ENCODE measurements around the gene TAF11. TPM values are rescaled to one million over a fixed set of nuclear protein-coding genes. Genes with fewer than 3 reads are reported as not detected.
A peak's percentile ranks its signal among the peaks of the same experiment; 100 is the strongest.
"Not testable (repeated sequence)": the region's sequence is repeated elsewhere in the genome, so short reads cannot be mapped to it uniquely, and the experiment has no call there.

TAF11 gene, protein sequence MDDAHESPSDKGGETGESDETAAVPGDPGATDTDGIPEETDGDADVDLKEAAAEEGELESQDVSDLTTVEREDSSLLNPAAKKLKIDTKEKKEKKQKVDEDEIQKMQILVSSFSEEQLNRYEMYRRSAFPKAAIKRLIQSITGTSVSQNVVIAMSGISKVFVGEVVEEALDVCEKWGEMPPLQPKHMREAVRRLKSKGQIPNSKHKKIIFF
- 58.2 TPM for polyA plus RNA-seq (ENCODE audit: insufficient read length)
- long read RNA-seq, donor 1, transcript TAF11-201 (5 exons, 1,580 nt), result major isoform, 7 of 7 reads
- long read RNA-seq, donor 1, partial matches to known transcripts, result 0 of 7 reads
- long read RNA-seq, donor 1, other reads (novel, unspliced or antisense), result 0 of 7 reads
- long read RNA-seq, donor 2, transcript TAF11-201 (5 exons, 1,580 nt), result major isoform, 9 of 20 reads
- long read RNA-seq, donor 2, partial matches to known transcripts, result 10 of 20 reads
- long read RNA-seq, donor 2, other reads (novel, unspliced or antisense), result 0 of 20 reads
- long read RNA-seq, donor 3, transcript TAF11-201 (5 exons, 1,580 nt), result major isoform, 14 of 28 reads
- long read RNA-seq, donor 3, partial matches to known transcripts, result 13 of 28 reads
- long read RNA-seq, donor 3, other reads (novel, unspliced or antisense), result 0 of 28 reads
- long read RNA-seq, donor 4, partial matches to known transcripts, result 0 of 2 reads
- long read RNA-seq, donor 4, other reads (novel, unspliced or antisense), result 0 of 2 reads
- long read RNA-seq, donor 5, transcript TAF11-201 (5 exons, 1,580 nt), result major isoform, 21 of 45 reads
- long read RNA-seq, donor 5, partial matches to known transcripts, result 24 of 45 reads
- long read RNA-seq, donor 5, other reads (novel, unspliced or antisense), result 0 of 45 reads
- long read RNA-seq, donor 6, transcript TAF11-201 (5 exons, 1,580 nt), result major isoform, 10 of 28 reads
- long read RNA-seq, donor 6, partial matches to known transcripts, result 17 of 28 reads
- long read RNA-seq, donor 6, other reads (novel, unspliced or antisense), result 0 of 28 reads
- long read RNA-seq, donor 7, transcript TAF11-201 (5 exons, 1,580 nt), result major isoform, 17 of 19 reads
- long read RNA-seq, donor 7, partial matches to known transcripts, result 0 of 19 reads
- long read RNA-seq, donor 7, other reads (novel, unspliced or antisense), result 0 of 19 reads
- long read RNA-seq, donor 8, partial matches to known transcripts, result 0 of 5 reads
- long read RNA-seq, donor 8, other reads (novel, unspliced or antisense), result 0 of 5 reads

GRCh38 chr6:34887753-34888513, at the start of gene TAF11:
Gene TAF11, minus strand, starts transcription at chr6:34888042. Its CDS starts 85 bp downstream, at chr6:34887957.
- DNase-seq, result peak; percentile 95

DNA sequence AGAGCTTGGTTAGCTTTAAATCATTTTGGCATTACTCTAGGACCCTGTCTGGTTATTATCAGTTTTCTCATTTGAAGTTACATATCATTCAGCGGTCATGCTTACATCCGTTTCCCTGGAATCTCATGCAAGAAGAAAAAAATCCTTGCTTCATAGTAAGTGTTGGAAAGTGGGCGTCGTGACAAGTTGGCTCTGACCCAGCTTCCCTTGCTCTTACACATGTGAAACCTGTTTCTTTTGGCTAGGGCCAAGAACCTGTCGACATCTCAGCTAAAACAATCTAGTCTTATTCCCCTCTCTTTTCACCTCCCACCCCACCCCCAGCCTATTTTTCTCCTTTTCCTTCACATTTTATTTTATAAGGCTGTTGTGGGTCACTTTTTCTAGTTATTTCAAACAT, 46.7 kb upstream of the TAF11 start:
- DNase-seq, result peak; percentile 49

GRCh38 chr6:34932202-34932601, 44.4 kb upstream of the TAF11 start:
- DNase-seq, result not testable (repeated sequence)

- DNase-seq, result no peak
These were observed 42.4 kb upstream of the TAF11 start for GRCh38 chr6:34930221-34930620.

DNA sequence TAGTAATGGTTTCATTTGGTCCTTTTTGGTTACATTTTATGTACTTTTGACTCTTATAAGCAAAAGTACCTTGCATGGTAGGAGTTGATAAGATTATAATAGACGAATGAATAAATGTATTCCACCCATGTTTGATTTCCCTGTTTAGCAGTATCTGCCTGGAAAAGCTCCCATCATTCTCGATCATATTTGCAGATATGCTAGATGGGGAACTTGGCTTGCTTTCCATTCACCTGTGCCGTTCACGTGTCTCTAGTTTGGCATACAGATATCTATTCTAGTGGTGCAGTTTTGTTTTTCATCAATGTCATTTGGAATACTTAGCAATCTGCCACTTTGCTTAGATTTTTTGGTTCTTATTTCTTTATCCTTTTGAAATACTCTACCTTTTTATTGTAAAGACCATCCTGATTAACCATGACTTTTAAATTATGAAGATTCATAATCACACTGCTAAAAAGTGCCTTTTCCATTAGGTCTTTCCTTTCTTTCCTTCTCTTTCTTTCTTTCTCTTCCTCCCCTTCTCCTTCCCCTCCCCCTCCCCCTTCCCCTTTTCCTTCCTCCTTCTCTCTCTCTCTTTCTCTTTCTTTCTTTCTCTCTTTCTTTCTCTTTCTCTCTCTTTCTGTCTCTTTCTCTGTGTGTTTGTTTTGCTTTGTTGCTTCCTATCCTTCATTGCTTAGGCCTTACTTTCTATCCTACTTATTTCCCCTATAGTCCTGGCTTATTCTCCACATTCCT, 41.6 kb upstream of the TAF11 start:
- no peak for DNase-seq

DNA sequence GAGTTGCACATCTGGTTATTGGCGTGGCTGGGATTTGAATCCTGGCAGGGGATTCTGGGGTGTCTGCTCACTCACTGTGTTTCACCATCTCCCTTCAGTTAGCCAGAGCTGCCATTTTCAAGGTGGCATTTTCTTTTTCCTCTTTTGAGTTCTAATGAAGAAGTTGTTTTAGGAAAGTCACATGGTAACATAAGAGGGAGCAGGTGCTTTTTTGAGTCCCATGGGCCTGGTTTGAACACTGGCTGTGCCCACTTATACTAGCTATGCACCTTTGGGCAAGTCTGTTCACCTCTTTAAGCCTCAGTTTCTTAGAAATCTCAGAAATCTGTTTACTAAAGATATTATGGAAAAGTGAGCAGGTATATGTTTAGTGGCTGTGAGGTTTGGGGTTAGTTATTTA, 40.9 kb upstream of the TAF11 start:
- DNase-seq, result no peak

DNA sequence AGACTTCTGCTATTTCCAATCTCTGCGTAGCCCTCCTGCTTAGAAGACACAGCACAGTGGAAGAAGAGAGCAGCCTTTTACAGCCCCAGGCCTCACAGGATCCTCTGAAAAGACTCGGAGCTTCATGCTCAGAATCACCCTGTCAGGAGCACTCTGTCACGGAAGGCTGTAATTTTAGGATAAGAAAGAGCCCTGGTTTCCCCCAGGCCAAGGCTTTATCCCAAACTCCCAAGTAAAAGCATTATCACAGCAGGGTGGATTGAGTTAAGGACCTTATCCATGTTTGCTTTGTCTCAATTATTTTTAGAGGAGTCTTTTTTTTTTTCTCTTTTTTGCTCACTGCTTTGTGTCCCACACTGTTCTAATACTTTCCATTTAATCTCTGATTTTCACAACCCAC, 40.4 kb upstream of the TAF11 start:
- DNase-seq, result no peak

DNA sequence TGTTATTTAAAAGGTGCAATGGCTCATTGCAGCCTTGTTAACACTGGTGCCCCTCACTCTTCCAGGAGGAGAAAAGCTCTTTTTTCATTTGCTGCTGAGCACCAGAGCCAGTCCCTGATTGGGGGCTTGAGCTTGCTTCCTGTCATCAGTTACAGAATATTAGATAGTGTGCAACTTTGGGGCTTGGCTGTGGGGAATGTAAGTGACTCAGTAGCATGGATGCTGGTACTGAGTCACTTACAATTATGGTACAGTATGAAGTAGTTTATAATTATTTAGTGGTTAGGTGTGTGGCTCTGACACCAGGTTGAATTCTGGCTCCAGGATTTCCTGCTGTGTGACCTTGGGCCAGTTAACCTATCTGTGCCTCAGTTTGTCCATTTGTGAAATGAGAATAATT, 38.8 kb upstream of the TAF11 start:
- DNase-seq, result no peak

GRCh38 chr6:34924831-34925625, 37.2 kb upstream of the TAF11 start:
- no peak for DNase-seq

GRCh38 chr6:34922177-34922663, 34.4 kb upstream of the TAF11 start:
- DNase-seq, result no peak

GRCh38 chr6:34920097-34920496, 32.3 kb upstream of the TAF11 start:
- no peak for DNase-seq

GRCh38 chr6:34919651-34920050, 31.8 kb upstream of the TAF11 start:
- no peak for DNase-seq

DNA sequence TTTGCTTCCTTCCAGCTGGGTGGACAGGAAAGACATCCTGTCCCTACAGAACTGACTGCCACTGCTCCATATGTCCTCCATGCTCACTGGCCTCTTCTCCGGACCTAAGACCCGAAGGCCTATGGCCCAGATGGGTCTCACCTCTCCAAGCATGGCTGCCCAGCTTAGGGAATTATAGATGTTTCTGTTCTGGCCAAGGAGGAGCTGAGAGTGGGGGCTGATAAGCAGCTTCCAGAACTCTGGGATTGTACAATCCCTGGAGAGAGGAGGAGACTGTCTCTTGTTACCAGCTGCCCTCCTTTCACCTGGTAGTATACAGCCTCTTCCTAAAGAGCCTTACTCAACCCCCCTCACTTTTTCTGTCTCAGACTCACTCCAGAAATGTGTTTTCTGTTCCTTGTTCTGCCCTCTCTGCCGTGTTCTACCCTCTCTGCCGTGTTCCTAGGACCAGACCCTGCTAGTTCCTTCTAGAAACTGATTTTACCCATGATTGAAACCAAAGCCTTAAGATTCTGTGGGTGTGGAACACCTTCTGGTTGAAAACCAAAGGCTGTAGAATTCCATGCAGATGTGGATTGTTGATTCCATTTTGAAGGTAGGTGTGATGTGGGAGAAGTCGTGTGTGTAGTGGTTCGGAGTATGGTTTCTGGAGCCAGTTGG, 29.9 kb upstream of the TAF11 start:
- DNase-seq, result no peak

DNA sequence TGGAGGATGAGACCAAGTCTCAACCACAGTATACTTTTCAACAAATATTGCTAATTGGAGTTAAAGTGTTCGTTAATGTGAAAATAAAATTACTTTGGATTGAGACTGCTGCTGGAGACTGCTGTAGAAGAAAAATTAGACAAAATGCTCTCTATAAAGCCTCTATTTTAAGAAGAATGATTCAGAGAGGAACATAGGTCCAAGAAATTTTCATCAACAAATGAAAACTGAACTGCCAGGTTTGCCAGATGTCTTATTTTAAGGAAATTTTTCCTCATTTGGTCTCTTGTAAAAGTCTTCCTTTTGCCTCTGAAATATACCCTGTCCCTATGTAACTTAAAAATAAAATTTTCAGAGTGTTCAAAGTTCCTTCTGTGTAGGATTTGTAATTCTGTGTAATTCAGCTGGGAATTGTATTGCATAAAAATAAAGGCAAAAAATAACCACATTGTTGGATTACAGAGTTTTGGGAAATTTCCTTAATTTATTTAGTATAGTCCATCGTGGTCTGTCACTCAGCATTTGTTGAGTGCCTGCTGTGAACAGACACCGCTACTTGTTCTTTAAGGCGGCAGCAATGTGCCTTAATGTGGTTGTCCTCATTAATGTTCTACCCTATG, 28.6 kb upstream of the TAF11 start:
- DNase-seq, result no peak

DNA sequence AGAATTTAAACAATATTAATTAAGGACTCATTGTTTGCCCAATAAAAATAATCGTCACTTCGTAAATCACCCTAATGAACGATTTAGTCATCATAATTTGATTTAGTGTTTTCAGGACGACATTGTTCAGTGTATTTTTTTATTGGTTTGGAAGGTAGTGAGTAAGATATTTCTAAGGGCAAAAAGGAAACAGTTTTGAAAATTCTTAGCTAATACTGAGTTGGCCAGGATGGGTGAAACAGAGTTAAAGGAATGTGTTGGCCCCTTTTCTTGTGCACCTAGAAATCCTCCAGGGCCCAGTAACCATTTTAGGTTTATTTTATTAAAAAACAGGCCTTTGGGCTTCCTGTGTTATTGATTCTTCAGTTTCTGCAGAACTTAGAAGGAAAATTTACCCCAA, 26.5 kb upstream of the TAF11 start:
- no peak for DNase-seq

DNA sequence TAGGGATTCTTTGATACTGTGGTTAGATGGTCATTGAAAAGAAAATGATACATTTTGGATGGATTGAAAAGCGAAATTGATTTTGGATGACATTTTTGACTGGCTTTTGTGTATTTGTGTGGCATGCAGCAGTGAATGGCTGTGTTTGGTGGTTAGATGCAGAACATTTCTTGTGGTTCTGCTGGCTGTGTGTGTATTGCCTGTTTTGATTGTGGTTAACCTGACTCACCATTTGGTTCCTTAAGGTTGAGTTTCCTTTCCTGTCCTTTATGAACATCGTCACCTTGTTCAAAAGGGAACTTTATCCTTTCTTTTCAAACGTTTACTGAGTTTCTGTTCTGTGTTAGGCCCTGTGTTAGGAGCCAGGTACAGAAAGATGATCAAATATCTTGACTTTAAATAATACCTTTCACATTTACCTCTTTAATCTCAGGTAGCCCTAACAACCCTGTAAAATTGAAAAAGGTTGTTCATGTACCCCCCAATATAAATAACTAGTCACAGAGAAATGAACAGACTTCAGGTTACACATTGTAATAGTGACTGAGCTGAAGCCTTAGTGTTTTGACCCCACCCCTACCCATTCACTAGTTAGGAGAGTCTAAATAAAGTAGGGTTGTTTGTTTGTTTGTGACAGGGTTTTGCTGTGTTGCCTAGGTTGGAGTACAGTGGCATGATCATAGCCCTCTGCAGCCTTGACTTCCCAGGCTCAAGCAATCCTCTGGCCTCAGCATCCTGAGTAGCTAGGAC, 25.0 kb upstream of the TAF11 start:
- DNase-seq, result no peak

DNA sequence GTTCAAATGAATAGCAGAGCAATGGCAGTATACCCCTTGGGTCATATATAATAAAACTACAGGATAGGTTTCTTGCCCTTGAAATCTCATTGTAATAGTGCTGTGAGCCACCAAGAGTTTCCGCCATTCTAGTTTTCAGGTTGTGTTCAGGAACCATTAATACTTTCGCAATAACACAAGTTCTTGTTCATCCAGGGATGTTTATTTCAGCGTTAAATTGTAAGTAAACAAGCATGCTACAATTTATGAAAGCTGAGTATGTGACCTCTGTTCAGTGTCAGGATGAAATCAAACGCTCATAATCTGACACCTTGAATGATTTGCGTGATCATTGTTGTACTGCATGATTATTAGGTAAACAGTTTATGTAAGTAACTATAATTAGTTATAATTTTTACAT, 24.0 kb upstream of the TAF11 start:
- no peak for DNase-seq

- DNase-seq, result no peak
These were observed 21.6 kb upstream of the TAF11 start for GRCh38 chr6:34909320-34909883.

Data from left kidney (tissue), 8 donors.